IPS DF 4.7 (cell line): Measurements from ENCODE around the gene CEP350.

Experiments
- DNase-seq: peaks from one replicate; pipeline ENCODE4 v3.0.0-alpha.2; 2013; ENCODE audit warnings: low spot score; ENCODE audit errors: extremely low read depth

The CEP350 gene

GRCh38 chr1:180156201-180156600, 201.6 kb downstream of the CEP350 start:
- DNase-seq = no peak

- no peak for DNase-seq
Measured at GRCh38 chr1:180156631-180157091, 202.1 kb downstream of the CEP350 start.

- no peak for DNase-seq
Measured at GRCh38 chr1:180157108-180157507, 202.5 kb downstream of the CEP350 start.

GRCh38 chr1:180157576-180158057, 203.0 kb downstream of the CEP350 start:
- no peak for DNase-seq

- no peak for DNase-seq
Measured at GRCh38 chr1:180158149-180159147, 203.8 kb downstream of the CEP350 start.

- DNase-seq = no peak
Measured at GRCh38 chr1:180160357-180160756, 205.7 kb downstream of the CEP350 start.

- no peak for DNase-seq
Measured at GRCh38 chr1:180163041-180163440, 208.4 kb downstream of the CEP350 start.
